Vagina (tissue), 2 donors: ENCODE results near the gene FAT3.

Source experiments
- CTCF ChIP-seq, 3 experiments: fragments of 450-650 bp in 2 of 3; fragments of 200-600 bp in 1 of 3; sonication (generic) in 1 of 3; IDR thresholded peaks; one replicate each; pipeline ENCODE4 v1.5.1; 2017 to 2019; ENCODE audit warnings: antibody characterized with exemption in 3 of 3, mild to moderate bottlenecking in 2 of 3, moderate library complexity in 2 of 3
- POLR2A ChIP-seq, 2 donors: fragments of 450-650 bp; IDR thresholded peaks; one replicate each; pipeline ENCODE4 v1.6.1; 2017; ENCODE audit warnings: antibody characterized with exemption in 2 of 2, mild to moderate bottlenecking in 2 of 2, moderate library complexity in 2 of 2
- POLR2AphosphoS5 ChIP-seq, 2 donors: sonication (generic); formaldehyde crosslinking; IDR thresholded peaks; one replicate each; pipeline ENCODE4 v1.9.0; 2017; ENCODE audit warnings: antibody characterized with exemption in 2 of 2, mild to moderate bottlenecking in 2 of 2, low read depth in 1 of 2; ENCODE audit not compliant: insufficient read depth in 1 of 2

- TF ChIP-seq CTCF (IDR thresholded peaks at IDR 0.05): no peak
- TF ChIP-seq POLR2A (IDR thresholded peaks at IDR 0.05): no peak
- no peak for TF ChIP-seq POLR2AphosphoS5 (IDR thresholded peaks at IDR 0.05; ENCODE audit: insufficient read depth in 1 of 2, low read depth in 1 of 2)
Measured at GRCh38 chr11:92227230-92227814, 2.7 kb downstream of the FAT3 start.
